Peyer's patch (tissue), 4 donors: ENCODE results near the gene CHST9. TPM values are rescaled to one million over a fixed set of nuclear protein-coding genes. Genes with fewer than 3 reads are reported as not detected.
A peak's percentile ranks its signal among the peaks of the same experiment; 100 is the strongest.

Experiments used
- DNase-seq, 3 donors: peaks; one replicate each; pipeline ENCODE4 v3.0.0-alpha.2; 2017 to 2019
- H3K27ac ChIP-seq, 4 donors: fragments of 200-600 bp; sonication (generic); one replicate each; pipeline ENCODE4 v1.5.1; 2016 to 2019
- H3K27me3 ChIP-seq, 2 donors: fragments of 200-600 bp; sonication (generic); one replicate each; pipeline ENCODE4 v1.5.1; 2019
- H3K36me3 ChIP-seq, 3 donors: fragments of 200-600 bp; sonication (generic); one replicate each; pipeline ENCODE4 v1.5.1; 2016 to 2019
- H3K4me1 ChIP-seq, 4 donors: fragments of 200-600 bp; sonication (generic); one replicate each; pipeline ENCODE4 v1.5.1; 2016 to 2019
- H3K4me3 ChIP-seq, 4 donors: fragments of 200-600 bp; sonication (generic); 1 replicate in 3 of 4; 2 replicates in 1 of 4; pipeline ENCODE4 v1.5.1; 2016 to 2019; ENCODE audit warnings: mild to moderate bottlenecking in 1 of 4
- H3K9me3 ChIP-seq, 4 donors: fragments of 200-600 bp; sonication (generic); one replicate each; pipeline ENCODE4 v1.5.1; 2016 to 2019; ENCODE audit warnings: mild to moderate bottlenecking in 1 of 4
- POLR2A ChIP-seq, 2 donors: fragments of 450-650 bp; IDR thresholded peaks; one replicate each; pipeline ENCODE4 v1.5.1; 2017; ENCODE audit warnings: antibody characterized with exemption in 2 of 2, mild to moderate bottlenecking in 2 of 2, moderate library complexity in 2 of 2
- total RNA-seq, 4 donors: library from RNA; depleted of rRNA; stranded (reverse); fragments of >200 nt; gene quantifications; one replicate each; pipeline ENCODE4 v1.1.0, GENCODE V29; 2016
- TF ChIP-seq, protein P1 (sequence below), 6 experiments: fragments of 450-650 bp in 4 of 6; fragments of 200-600 bp in 2 of 6; sonication (generic) in 1 of 6; IDR thresholded peaks; one replicate each; pipeline ENCODE4 v1.5.1; 2017 to 2019; ENCODE audit warnings: antibody characterized with exemption in 6 of 6, mild to moderate bottlenecking in 3 of 6, moderate library complexity in 1 of 6

The CHST9 gene
- total RNA-seq, 4 donors from 2014 or later = 0.27 to 0.95 TPM; not detected in 2

DNA sequence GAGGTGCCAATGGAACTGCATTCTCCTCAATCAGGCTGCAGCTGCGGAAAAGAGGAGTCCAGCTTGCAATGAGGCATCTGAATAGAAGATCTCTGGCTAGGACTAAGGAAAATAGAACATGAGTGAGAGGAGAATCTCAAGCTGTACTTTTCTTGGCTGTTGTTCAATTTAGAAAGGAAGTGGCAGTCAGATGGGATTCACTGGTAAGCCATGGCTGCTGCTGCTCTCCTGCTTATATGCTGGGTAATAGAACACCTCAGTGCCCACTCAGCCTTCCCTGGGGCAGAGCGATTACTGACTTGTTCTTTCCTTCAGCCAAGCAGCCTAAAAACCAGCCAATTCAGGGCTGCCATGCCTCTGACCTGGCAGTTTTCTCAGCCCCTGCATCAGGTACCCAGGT, 17.6 kb upstream of the CHST9 start:
- TF ChIP-seq, protein P1, sequence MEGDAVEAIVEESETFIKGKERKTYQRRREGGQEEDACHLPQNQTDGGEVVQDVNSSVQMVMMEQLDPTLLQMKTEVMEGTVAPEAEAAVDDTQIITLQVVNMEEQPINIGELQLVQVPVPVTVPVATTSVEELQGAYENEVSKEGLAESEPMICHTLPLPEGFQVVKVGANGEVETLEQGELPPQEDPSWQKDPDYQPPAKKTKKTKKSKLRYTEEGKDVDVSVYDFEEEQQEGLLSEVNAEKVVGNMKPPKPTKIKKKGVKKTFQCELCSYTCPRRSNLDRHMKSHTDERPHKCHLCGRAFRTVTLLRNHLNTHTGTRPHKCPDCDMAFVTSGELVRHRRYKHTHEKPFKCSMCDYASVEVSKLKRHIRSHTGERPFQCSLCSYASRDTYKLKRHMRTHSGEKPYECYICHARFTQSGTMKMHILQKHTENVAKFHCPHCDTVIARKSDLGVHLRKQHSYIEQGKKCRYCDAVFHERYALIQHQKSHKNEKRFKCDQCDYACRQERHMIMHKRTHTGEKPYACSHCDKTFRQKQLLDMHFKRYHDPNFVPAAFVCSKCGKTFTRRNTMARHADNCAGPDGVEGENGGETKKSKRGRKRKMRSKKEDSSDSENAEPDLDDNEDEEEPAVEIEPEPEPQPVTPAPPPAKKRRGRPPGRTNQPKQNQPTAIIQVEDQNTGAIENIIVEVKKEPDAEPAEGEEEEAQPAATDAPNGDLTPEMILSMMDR (IDR thresholded peaks at IDR 0.05) = no peak
- no peak for TF ChIP-seq POLR2A (IDR thresholded peaks at IDR 0.05)
- Histone ChIP-seq H3K27me3 (no peaks in the 10 kb centered on the region), H3K9me3 (no peaks in the 10 kb centered on the region), H3K36me3 (no peaks in the 10 kb centered on the region), H3K4me3 (no peak overlapping the region), H3K4me1 (no peaks in the 10 kb centered on the region), H3K27ac (no peak overlapping the region)
- no peak for DNase-seq

DNA sequence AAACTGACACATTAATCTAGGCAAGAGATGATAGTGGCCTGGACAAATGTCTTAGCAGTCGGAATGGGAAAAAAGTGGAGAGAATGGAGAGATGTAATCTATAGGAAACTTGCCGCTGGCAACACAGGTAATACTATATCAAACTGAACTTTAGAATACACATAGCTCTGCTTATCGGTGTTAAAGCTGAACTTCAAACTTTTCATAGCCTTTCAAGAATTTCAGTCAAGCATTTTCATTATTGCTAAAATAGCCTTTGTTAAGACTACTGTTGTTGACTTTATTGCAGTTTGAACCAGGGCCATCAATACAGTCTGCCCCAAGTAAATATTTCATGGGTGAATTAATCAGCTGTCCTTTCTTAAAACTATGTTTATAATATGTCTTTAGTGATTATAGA, 12.9 kb upstream of the CHST9 start:
- Histone ChIP-seq H3K27me3 (no peaks in the 10 kb centered on the region), H3K4me1 (no peaks in the 10 kb centered on the region), H3K4me3 (no peak overlapping the region), H3K9me3 (no peaks in the 10 kb centered on the region), H3K27ac (no peak overlapping the region), H3K36me3 (no peaks in the 10 kb centered on the region)
- DNase-seq = no peak
- TF ChIP-seq, protein P1 (IDR thresholded peaks at IDR 0.05) = no peak
- no peak for TF ChIP-seq POLR2A (IDR thresholded peaks at IDR 0.05)

DNA sequence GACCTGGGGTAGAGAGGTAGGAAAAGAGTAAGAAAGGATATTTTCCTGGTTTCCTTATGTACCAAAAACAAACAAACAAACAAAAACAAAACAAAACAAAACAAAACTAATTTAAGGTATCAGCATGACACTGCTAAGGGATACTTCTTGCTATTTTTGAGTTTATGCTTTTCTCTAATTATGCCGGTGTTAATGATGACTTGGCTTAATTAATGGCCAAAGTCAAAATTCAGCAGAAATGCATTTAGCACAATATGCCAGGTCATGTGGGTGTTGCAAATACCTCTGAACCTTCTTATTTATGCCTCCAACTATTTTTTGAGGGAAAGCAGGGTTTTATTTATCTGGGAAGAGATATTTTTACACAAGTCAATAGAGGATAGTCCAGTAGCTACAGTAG, 3.2 kb upstream of the CHST9 start:
- no peak for DNase-seq
- Histone ChIP-seq H3K27ac (no peak overlapping the region), H3K4me3 (no peak overlapping the region), H3K36me3 (no peaks in the 10 kb centered on the region), H3K9me3 (no peaks in the 10 kb centered on the region), H3K27me3 (peaks cover 0 to 10% of the 10 kb centered on the region in 2 donors), H3K4me1 (peaks cover 0 to 10% (median 0%) of the 10 kb centered on the region in 4 donors)
- TF ChIP-seq POLR2A (IDR thresholded peaks at IDR 0.05) = no peak
- TF ChIP-seq, protein P1 (IDR thresholded peaks at IDR 0.05) = no peak

DNA sequence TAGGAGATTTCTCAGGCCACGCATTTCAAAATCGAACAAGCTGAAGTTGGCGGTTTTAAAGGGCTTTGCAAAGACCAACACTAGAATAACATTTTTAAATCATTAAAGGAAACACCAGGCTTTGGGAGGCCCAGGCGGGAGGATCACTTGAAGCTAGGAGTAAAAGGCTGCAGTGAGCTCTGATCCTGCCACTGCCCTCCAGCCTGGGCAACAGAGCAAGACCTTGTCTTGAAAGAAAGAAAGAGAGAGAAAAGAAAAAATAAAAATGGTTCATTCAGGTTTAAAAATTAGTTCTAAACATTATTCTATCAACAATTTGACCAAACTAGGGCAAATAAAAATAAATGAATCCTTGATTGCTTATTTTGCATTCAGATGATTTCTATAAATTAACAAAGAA, 789 bp upstream of the CHST9 start:
- no peak overlapping the region for H3K27ac ChIP-seq
- H3K27me3 ChIP-seq = peaks cover 0 to 10% of the 10 kb centered on the region in 2 donors
- DNase-seq = no peak
- H3K36me3 ChIP-seq = no peaks in the 10 kb centered on the region
- H3K9me3 ChIP-seq = no peaks in the 10 kb centered on the region
- H3K4me3 ChIP-seq = no peak overlapping the region
- no peak for TF ChIP-seq POLR2A (IDR thresholded peaks at IDR 0.05)
- TF ChIP-seq, protein P1 (IDR thresholded peaks at IDR 0.05) = no peak
- peaks cover 0 to 10% (median 0%) of the 10 kb centered on the region in 4 donors for H3K4me1 ChIP-seq

DNA sequence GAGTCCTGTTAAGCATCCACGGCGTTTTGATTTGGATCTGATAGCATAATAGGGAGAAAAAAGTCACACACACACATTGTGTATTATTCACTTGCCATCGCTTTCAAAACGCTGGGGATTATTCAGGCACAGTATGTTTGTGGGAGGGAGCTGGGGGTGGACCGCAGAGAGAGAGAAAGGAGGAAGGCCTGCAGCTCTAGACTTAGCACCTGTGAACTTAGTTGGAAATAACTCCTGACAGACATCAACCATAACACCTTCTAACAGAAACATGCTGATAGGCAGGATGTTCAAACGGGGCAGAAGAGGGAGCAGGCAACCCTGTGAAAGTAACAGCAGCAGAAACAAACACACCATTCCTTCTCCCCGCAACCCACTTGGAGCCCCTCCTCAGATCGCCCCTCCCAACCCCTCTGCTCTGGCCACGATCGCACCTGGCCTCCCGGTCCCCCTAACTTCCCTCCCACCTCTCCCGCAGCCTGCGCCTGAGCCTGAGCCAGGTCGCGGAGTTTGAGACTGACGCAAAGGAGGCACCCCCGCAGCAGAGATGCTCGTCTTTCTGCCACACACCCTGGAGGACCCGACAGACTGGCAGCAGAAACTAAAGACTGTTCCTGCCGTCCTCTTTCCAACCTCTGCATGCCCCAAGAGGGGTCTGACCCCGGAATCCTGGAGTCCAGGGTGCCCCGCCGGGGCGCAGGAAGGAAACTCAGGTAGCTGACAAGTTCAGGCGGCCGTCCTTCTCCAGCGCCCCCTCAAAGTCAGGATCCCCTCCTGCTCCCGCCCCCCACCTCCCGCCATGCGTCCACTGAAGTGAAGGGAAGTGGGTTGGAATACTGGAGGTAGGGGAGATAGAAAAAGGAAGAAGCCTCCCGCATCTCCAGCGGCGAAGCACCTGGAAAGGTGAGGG, 738 bp downstream of the CHST9 start:
- H3K9me3 ChIP-seq = no peaks in the 10 kb centered on the region
- H3K36me3 ChIP-seq = no peaks in the 10 kb centered on the region
- peaks cover 0 to 10% of the 10 kb centered on the region in 2 donors for H3K27me3 ChIP-seq
- H3K4me1 ChIP-seq = peaks cover 0 to 10% (median 0%) of the 10 kb centered on the region in 4 donors
- peak overlapping the region in 3 of 4 donors; percentile 24 to 42 (median 42) for H3K4me3 ChIP-seq
- TF ChIP-seq, protein P1 (IDR thresholded peaks at IDR 0.05) = no peak
- no peak for TF ChIP-seq POLR2A (IDR thresholded peaks at IDR 0.05)
- no peak for DNase-seq
- no peak overlapping the region for H3K27ac ChIP-seq
